B cell (primary cell): ENCODE results near the gene ANGPTL7.

ENCODE experiments used
- CTCF ChIP-seq: fragments of 200-600 bp; IDR thresholded peaks from one replicate; pipeline ENCODE4 v1.8.0; 2022; ENCODE audit warnings: antibody characterized with exemption, mild to moderate bottlenecking
- EZH2 ChIP-seq: IDR thresholded peaks from 2 replicates; pipeline ENCODE4 v1.6.1; 2012; ENCODE audit warnings: borderline replicate concordance, low read depth, mild to moderate bottlenecking, moderate library complexity, low read length; ENCODE audit not compliant: insufficient read depth, poor library complexity, severe bottlenecking

GRCh38 chr1:11158720-11159321 is 30.3 kb upstream of the ANGPTL7 start:
- TF ChIP-seq CTCF (no peak), EZH2 (no peak)
